ENCODE data around the gene AMBP.

The AMBP gene

DNA sequence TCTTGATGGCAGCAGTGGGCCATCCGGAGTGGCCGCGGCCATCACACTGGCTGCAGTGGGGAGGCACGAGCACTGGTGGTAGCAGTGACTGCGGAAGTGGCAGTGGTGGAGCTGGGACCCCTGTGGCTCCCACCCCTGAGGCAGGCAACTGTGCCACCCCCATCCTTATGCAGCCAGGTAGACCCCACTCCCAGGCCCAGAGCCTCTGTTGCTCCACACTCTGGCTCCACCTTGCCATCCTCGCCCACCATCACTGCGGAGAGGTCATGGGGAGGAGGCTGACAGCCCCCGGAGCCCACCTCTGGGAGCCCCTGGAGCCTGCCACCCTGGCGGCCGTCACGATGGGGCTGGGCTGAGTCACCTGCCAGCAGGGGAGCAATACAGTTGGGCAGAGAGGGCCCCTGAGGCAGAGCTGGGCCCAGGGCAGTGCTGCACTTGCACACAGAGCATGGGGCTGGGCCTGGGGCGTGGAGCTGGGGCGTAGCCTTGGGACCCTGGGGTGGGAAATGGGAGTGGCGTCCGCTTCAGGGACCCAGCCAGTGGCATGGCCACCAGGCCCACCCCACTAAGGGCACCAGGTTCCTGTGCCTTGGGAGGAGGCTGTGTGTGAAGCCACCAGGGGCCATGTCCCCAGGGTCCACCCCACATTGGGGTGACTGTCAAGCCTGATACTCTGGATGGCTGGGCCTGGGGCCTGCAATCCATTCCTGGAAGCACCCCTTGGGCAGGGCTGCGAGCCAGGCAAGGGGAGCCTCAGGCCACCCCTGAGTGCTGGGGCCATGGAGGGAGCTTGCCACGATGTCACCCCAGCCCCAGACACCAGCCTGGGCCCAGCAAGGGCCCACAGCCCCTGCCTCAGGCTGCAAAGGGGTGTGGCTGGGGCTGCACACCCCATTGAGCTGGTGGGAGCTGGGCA, 7.7 kb downstream of the AMBP start:
- TF ChIP-seq, protein P1, sequence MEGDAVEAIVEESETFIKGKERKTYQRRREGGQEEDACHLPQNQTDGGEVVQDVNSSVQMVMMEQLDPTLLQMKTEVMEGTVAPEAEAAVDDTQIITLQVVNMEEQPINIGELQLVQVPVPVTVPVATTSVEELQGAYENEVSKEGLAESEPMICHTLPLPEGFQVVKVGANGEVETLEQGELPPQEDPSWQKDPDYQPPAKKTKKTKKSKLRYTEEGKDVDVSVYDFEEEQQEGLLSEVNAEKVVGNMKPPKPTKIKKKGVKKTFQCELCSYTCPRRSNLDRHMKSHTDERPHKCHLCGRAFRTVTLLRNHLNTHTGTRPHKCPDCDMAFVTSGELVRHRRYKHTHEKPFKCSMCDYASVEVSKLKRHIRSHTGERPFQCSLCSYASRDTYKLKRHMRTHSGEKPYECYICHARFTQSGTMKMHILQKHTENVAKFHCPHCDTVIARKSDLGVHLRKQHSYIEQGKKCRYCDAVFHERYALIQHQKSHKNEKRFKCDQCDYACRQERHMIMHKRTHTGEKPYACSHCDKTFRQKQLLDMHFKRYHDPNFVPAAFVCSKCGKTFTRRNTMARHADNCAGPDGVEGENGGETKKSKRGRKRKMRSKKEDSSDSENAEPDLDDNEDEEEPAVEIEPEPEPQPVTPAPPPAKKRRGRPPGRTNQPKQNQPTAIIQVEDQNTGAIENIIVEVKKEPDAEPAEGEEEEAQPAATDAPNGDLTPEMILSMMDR (IDR thresholded peaks at IDR 0.05; ENCODE audit: low read length) = no peak
- TF ChIP-seq EZH2 (IDR thresholded peaks at IDR 0.05; ENCODE audit: borderline replicate concordance, low read length) = no peak
- H3K9me3 ChIP-seq (ENCODE audit: low read length) = no peaks in the 10 kb centered on the region
- H3K9me2 ChIP-seq (ENCODE audit: low read depth, low read length) = no peaks in the 10 kb centered on the region
- no peak overlapping the region for H3K27ac ChIP-seq (ENCODE audit: low read depth, low read length, poor library complexity, severe bottlenecking)
- no peaks in the 10 kb centered on the region for H3K4me1 ChIP-seq (ENCODE audit: insufficient read depth, low read length, severe bottlenecking)
- H3F3A ChIP-seq (ENCODE audit: insufficient read depth, low read length) = no peaks in the 10 kb centered on the region
- no peak overlapping the region for H2AFZ ChIP-seq (ENCODE audit: low read length)
- no peaks in the 10 kb centered on the region for H3K79me2 ChIP-seq (ENCODE audit: insufficient read depth, low read length)
- no peak overlapping the region for H3K4me2 ChIP-seq (ENCODE audit: low read length)
- no peak overlapping the region for H3K4me3 ChIP-seq (ENCODE audit: low read depth, low read length, poor library complexity, severe bottlenecking)
- no peaks in the 10 kb centered on the region for H4K20me1 ChIP-seq (ENCODE audit: insufficient read depth, low read length)
- H3K27me3 ChIP-seq (ENCODE audit: insufficient read depth, low read length) = no peaks in the 10 kb centered on the region
- no peaks in the 10 kb centered on the region for H3K36me3 ChIP-seq (ENCODE audit: insufficient read depth, low read length)
- no peak overlapping the region for H3K9ac ChIP-seq (ENCODE audit: low read length)

DNA sequence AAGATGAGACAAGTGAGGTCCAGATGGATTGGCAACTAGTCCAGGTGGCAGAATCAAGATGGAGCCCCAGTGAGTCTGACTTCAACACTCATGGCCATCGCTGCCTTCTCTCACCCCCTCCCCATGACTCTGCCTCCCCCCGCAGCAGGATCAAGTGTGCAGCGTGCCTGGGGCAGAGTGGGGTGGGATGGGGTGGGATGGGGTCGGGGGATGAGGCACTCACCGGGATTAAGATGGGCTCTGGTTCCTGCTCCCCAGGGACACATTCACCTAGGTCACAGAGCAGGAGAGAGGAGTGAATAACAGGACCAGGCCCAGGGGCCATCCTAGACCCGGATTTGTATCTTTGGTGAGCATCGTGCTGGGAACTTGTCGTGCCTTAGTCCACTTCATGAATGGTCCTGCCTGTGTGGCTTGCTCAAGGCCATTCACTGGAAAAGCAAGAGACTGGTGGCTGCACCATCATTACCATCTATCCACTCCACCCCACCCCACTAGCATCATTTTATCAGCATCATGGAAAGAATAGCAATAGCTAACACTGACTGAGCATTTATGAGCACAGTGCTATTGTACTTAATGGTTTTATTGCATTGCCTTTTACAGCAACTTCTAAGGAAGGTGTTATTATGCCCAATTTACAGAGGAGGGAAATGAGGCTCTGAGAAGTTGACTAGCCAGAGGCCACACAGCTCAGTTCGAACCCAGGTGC, 8.5 kb downstream of the AMBP start:
- Histone ChIP-seq H2AFZ (ENCODE audit: low read length) (no peak overlapping the region), H3F3A (ENCODE audit: insufficient read depth, low read length) (no peaks in the 10 kb centered on the region), H3K9ac (ENCODE audit: low read length) (no peak overlapping the region), H3K9me2 (ENCODE audit: low read depth, low read length) (no peaks in the 10 kb centered on the region), H3K4me3 (ENCODE audit: low read depth, low read length, poor library complexity, severe bottlenecking) (no peak overlapping the region), H3K36me3 (ENCODE audit: insufficient read depth, low read length) (no peaks in the 10 kb centered on the region), H3K79me2 (ENCODE audit: insufficient read depth, low read length) (no peaks in the 10 kb centered on the region), H3K27ac (ENCODE audit: low read depth, low read length, poor library complexity, severe bottlenecking) (no peak overlapping the region), H4K20me1 (ENCODE audit: insufficient read depth, low read length) (no peaks in the 10 kb centered on the region), H3K4me1 (ENCODE audit: insufficient read depth, low read length, severe bottlenecking) (no peaks in the 10 kb centered on the region), H3K27me3 (ENCODE audit: insufficient read depth, low read length) (no peaks in the 10 kb centered on the region), H3K4me2 (ENCODE audit: low read length) (no peak overlapping the region), H3K9me3 (ENCODE audit: low read length) (no peaks in the 10 kb centered on the region)
- no peak for TF ChIP-seq EZH2 (IDR thresholded peaks at IDR 0.05; ENCODE audit: borderline replicate concordance, low read length)
- TF ChIP-seq, protein P1 (IDR thresholded peaks at IDR 0.05; ENCODE audit: low read length) = no peak

DNA sequence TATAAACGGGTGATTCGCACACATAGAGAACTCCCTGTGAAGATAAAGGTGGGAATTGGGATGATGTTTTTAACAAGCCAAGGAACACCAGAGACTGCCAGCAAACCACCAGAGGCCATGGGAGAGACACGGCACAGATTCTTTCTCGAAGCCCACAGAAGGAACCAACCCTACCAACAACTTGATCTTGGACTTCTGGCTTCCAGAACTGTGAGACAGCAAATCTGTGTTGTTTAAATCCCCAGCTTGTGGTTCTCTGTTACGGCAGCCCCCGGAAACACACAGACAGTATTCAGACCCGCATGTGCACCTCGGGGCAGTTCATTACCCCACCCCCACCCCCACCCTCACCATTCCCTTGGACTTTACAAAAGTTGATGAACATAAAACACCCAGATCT, 12.8 kb downstream of the AMBP start:
- Histone ChIP-seq H3K9me2 (ENCODE audit: low read depth, low read length) (no peaks in the 10 kb centered on the region), H3K4me1 (ENCODE audit: insufficient read depth, low read length, severe bottlenecking) (no peaks in the 10 kb centered on the region), H3K27me3 (ENCODE audit: insufficient read depth, low read length) (no peaks in the 10 kb centered on the region), H4K20me1 (ENCODE audit: insufficient read depth, low read length) (no peaks in the 10 kb centered on the region), H3F3A (ENCODE audit: insufficient read depth, low read length) (no peaks in the 10 kb centered on the region), H3K36me3 (ENCODE audit: insufficient read depth, low read length) (no peaks in the 10 kb centered on the region), H3K79me2 (ENCODE audit: insufficient read depth, low read length) (no peaks in the 10 kb centered on the region), H3K9me3 (ENCODE audit: low read length) (no peaks in the 10 kb centered on the region), H3K9ac (ENCODE audit: low read length) (no peak overlapping the region), H3K4me3 (ENCODE audit: low read depth, low read length, poor library complexity, severe bottlenecking) (no peak overlapping the region), H3K27ac (ENCODE audit: low read depth, low read length, poor library complexity, severe bottlenecking) (no peak overlapping the region), H2AFZ (ENCODE audit: low read length) (no peak overlapping the region), H3K4me2 (ENCODE audit: low read length) (no peak overlapping the region)
- TF ChIP-seq, protein P1 (IDR thresholded peaks at IDR 0.05; ENCODE audit: low read length) = no peak
- no peak for TF ChIP-seq EZH2 (IDR thresholded peaks at IDR 0.05; ENCODE audit: borderline replicate concordance, low read length)
